ENCODE data around the gene RERE. TPM values are rescaled to one million over a fixed set of nuclear protein-coding genes. Genes with fewer than 3 reads are reported as not detected.
A peak's percentile ranks its signal among the peaks of the same experiment; 100 is the strongest.

Gene RERE
- total RNA-seq, 2 donors from 2014 or later: 207 to 322 TPM

- H3K4me1 ChIP-seq (replicated peaks): peaks cover 47% of the 10 kb centered on the region
- H3K4me3 ChIP-seq: no peak overlapping the region
- peak overlapping the region; percentile 65 to 69 for H3K27ac ChIP-seq
- DNase-seq (ENCODE audit: low spot score): no peak
- no peaks in the 10 kb centered on the region for H3K27me3 ChIP-seq (replicated peaks; ENCODE audit: insufficient read depth)
- TF ChIP-seq CTCF (IDR thresholded peaks at IDR 0.05) (no peak), POLR2A (IDR thresholded peaks at IDR 0.05) (no peak), POLR2AphosphoS5 (IDR thresholded peaks at IDR 0.05) (no peak)
- H3K9me3 ChIP-seq: no peaks in the 10 kb centered on the region
- WGBS: 56% methylated on average over 10 of the region's 10 CpGs
- H3K36me3 ChIP-seq: no peaks in the 10 kb centered on the region
- intact Hi-C loops (cut with DNase I): no loop called here
These were observed 438.4 kb downstream of the RERE start for GRCh38 chr1:8378981-8379470.

GRCh38 chr1:8378178-8378577 is 439.3 kb downstream of the RERE start:
- Histone ChIP-seq H3K9me3 (no peaks in the 10 kb centered on the region), H3K27ac (peak overlapping the region; percentile 65 to 69), H3K4me3 (no peak overlapping the region), H3K27me3 (replicated peaks; ENCODE audit: insufficient read depth) (no peaks in the 10 kb centered on the region), H3K36me3 (no peaks in the 10 kb centered on the region), H3K4me1 (replicated peaks) (peaks cover 52% of the 10 kb centered on the region)
- intact Hi-C loops (cut with DNase I): no loop called here
- 12% methylated on average over 4 of the region's 4 CpGs for WGBS
- no peak for DNase-seq (ENCODE audit: low spot score)
- TF ChIP-seq POLR2AphosphoS5 (IDR thresholded peaks at IDR 0.05) (peak; percentile 50), CTCF (IDR thresholded peaks at IDR 0.05) (no peak), POLR2A (IDR thresholded peaks at IDR 0.05) (no peak)

GRCh38 chr1:8377271-8377981 is 440.0 kb downstream of the RERE start:
- Histone ChIP-seq H3K4me1 (replicated peaks) (peaks cover 58% of the 10 kb centered on the region), H3K4me3 (no peak overlapping the region), H3K36me3 (no peaks in the 10 kb centered on the region), H3K9me3 (no peaks in the 10 kb centered on the region), H3K27me3 (replicated peaks; ENCODE audit: insufficient read depth) (no peaks in the 10 kb centered on the region), H3K27ac (peak overlapping the region; percentile 65 to 69)
- intact Hi-C loops (cut with DNase I): no loop called here
- DNase-seq (ENCODE audit: low spot score): no peak
- 19% methylated on average over 17 of the region's 17 CpGs for WGBS
- no peak for TF ChIP-seq POLR2A (IDR thresholded peaks at IDR 0.05)
- no peak for TF ChIP-seq CTCF (IDR thresholded peaks at IDR 0.05)
- no peak for TF ChIP-seq POLR2AphosphoS5 (IDR thresholded peaks at IDR 0.05)

DNA sequence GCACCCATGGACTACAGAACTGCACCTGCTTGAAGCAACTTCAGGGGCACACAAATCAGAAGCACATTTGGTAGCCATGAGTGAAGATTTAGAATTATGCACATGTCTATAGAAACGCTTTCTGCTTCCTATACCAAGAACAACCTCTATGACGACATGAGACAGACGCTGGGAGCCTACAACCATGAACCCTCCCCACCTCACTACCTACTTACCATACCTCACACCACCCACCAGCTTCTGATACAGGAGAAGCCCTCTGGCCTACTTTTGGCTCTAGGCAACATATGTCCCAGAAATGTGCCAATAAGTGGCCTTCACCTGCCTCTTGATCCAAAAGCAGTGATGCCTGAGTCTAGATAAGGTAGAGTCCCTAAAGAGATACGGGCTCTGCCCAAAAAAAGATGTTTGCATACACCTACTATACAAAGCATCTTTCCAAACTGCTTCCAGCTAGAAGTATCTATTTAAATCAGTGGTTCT is 441.0 kb downstream of the RERE start:
- H3K4me1 ChIP-seq (replicated peaks): peaks cover 61% of the 10 kb centered on the region
- H3K9me3 ChIP-seq: no peaks in the 10 kb centered on the region
- intact Hi-C loops (cut with DNase I): no loop called here
- 87% methylated on average over 4 of the region's 4 CpGs for WGBS
- peak overlapping the region in 1 of 2 donors; percentile 35 for H3K27ac ChIP-seq
- no peak for TF ChIP-seq POLR2A (IDR thresholded peaks at IDR 0.05)
- no peaks in the 10 kb centered on the region for H3K27me3 ChIP-seq (replicated peaks; ENCODE audit: insufficient read depth)
- no peak for DNase-seq (ENCODE audit: low spot score)
- no peaks in the 10 kb centered on the region for H3K36me3 ChIP-seq
- no peak overlapping the region for H3K4me3 ChIP-seq

GRCh38 chr1:8374812-8375211 is 442.6 kb downstream of the RERE start:
- 82% methylated on average over 2 of the region's 2 CpGs for WGBS
- H3K4me1 ChIP-seq (replicated peaks): peaks cover 55% of the 10 kb centered on the region
- H3K27ac ChIP-seq: peak overlapping the region; percentile 81 to 83
- intact Hi-C loops (cut with DNase I): loop anchor here (5.0 kb wide), 1 partner anchor 32 kb away; no protein-coding TSS in a partner anchor
- H3K9me3 ChIP-seq: no peaks in the 10 kb centered on the region
- H3K27me3 ChIP-seq (replicated peaks; ENCODE audit: insufficient read depth): no peaks in the 10 kb centered on the region
- no peaks in the 10 kb centered on the region for H3K36me3 ChIP-seq
- no peak for DNase-seq (ENCODE audit: low spot score)
- no peak for TF ChIP-seq POLR2AphosphoS5 (IDR thresholded peaks at IDR 0.05)
- peak in 2 of 4 experiments; percentile 16 to 30 for TF ChIP-seq CTCF (IDR thresholded peaks at IDR 0.05)
- H3K4me3 ChIP-seq: no peak overlapping the region
